Measurements from ENCODE around the gene BCOR.

The BCOR gene

DNA sequence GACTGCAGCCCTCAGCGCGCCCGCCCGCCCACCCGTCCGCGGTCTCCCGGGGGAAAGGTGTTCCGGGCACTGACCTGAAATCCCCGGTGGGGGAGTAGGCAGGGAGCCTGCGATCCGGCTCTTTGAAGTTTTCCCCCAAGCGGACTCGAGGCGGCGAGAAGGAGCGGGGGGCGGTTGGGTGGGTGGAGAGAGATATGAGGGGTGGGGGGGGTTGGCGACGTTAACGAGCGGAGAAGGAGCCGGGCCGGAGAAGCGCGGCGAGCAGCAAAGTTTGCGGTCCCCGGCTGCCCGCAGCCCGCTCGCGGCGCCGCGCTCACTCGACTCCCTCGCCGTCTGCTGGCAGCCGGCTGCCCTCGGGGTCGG lies 636 bp downstream of the BCOR start:
- TF ChIP-seq, protein P1, sequence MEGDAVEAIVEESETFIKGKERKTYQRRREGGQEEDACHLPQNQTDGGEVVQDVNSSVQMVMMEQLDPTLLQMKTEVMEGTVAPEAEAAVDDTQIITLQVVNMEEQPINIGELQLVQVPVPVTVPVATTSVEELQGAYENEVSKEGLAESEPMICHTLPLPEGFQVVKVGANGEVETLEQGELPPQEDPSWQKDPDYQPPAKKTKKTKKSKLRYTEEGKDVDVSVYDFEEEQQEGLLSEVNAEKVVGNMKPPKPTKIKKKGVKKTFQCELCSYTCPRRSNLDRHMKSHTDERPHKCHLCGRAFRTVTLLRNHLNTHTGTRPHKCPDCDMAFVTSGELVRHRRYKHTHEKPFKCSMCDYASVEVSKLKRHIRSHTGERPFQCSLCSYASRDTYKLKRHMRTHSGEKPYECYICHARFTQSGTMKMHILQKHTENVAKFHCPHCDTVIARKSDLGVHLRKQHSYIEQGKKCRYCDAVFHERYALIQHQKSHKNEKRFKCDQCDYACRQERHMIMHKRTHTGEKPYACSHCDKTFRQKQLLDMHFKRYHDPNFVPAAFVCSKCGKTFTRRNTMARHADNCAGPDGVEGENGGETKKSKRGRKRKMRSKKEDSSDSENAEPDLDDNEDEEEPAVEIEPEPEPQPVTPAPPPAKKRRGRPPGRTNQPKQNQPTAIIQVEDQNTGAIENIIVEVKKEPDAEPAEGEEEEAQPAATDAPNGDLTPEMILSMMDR (IDR thresholded peaks at IDR 0.05; ENCODE audit: low read depth, low read length): no peak
- Histone ChIP-seq H3K27me3 (ENCODE audit: insufficient read depth, low read depth, severe bottlenecking) (peaks cover 66% of the 10 kb centered on the region), H3K36me3 (peaks cover 22% of the 10 kb centered on the region), H3K27ac (peak overlapping the region; percentile 93), H3K9me3 (ENCODE audit: severe bottlenecking) (peaks cover 21% of the 10 kb centered on the region), H3K4me3 (ENCODE audit: low read depth, low read length) (peak overlapping the region; percentile 57)
- no peak for DNase-seq

DNA sequence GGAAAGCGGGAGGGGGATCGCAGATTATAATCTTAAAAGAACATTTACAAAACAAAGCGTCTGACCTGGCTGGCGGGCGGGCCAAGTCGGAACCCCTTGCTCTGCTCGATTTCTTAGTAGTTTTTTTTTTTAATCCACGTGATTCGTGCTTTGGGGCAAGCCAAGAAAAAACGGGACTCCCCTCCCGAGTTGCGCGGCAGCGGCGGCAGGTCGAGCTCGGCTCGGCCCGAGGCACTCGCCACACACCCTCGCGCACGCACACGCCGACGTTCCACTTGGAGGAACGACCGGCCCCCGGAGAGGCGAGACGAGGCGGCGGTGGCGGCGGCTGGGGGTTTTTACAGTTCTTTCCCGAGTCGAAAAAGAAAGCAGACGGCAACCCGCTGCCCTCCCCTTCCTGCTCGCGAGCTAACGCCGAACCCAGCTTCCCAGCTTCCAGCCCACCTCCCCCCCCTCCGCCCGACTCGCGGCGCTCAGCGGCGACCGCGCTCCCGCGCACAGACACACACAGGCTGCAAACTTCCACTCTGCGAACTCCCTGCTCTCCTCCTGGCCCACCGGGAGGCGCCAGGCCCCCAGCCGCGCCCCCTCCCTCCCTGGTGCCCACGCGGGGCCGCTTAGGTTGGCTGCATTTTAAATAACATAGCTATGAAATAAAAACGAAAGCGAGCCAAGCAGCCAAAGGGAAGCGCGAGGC lies 1.2 kb downstream of the BCOR start:
- Histone ChIP-seq H3K36me3 (peaks cover 22% of the 10 kb centered on the region), H3K9me3 (ENCODE audit: severe bottlenecking) (peaks cover 21% of the 10 kb centered on the region), H3K27ac (peak overlapping the region; percentile 86), H3K4me3 (ENCODE audit: low read depth, low read length) (peak overlapping the region; percentile 57), H3K27me3 (ENCODE audit: insufficient read depth, low read depth, severe bottlenecking) (peaks cover 65% of the 10 kb centered on the region)
- TF ChIP-seq, protein P1 (IDR thresholded peaks at IDR 0.05; ENCODE audit: low read depth, low read length): no peak
- DNase-seq: no peak

DNA sequence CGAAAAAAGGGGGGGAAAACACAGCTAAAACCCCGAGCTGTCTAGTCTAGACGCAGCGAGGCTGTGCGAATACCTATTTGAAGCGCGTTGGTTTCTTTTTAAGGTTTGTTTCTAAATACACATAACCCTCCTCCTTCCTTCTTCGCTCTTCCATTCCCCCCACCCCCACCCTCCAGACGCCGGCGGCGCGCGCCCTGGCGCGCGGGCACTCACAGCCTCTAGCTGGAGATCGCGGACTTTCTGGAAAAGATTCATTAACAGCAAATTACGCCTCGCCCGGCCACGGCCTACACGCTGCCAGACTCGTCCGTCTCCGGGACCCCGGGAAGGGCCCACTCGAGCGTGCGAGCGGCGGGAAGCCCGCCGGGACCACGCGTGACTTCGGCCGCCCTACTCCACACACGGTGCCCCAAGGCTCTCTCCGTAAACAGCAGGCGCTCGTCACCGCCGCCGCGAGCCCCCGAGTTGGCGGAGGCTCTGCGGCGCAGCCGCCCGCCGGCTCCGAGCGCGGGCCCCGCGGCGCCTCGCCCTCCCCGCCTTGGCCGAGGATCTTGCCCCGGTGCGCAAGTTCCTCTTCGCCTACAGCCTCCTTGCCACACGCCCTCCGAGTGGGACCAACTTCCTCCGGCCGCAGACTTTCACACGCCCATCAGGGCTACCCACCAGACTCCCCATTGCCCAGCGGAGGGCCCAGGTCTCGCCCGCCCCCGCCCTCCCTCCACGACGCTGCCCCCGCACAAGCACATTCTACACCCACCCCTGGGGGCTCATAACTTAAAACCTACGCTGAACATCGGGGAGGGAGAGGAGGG lies 2.0 kb downstream of the BCOR start:
- Histone ChIP-seq H3K9me3 (ENCODE audit: severe bottlenecking) (peaks cover 21% of the 10 kb centered on the region), H3K27ac (peak overlapping the region; percentile 86)
- DNase-seq: no peak

DNA sequence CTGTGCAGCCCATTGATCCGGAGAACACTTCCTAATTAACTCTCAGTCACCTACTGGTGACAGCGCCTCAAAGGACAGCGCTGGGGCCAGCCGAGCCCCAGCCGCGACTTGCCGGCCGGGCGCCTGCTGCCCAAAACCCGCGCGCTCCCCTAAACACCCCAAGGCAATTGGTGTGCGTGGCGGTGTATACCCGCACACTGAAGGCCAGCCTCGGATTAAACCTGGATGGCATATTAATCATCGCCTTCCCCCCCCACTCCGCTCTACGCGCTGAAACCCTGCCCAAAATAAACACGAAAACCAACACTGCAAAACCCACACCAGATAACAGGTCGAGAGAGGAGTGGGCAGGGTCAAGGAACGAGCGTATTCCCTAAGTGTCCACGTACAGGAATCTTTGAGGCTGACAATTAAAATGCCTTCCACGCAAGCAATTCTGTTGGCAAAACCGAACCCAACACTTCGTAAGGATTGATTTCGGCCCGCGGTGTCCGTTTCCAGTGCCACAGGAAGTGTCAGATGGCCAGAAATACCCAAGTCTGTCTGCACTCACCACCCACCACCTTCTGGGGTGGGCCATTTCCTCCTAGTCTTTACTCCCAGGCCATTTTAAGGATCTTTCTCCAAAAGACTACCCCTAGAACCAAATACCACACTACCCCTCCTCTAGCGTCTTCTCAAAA lies 2.7 kb downstream of the BCOR start:
- TF ChIP-seq, protein P1 (IDR thresholded peaks at IDR 0.05; ENCODE audit: low read depth, low read length): no peak
- peak overlapping the region; percentile 86 for H3K27ac ChIP-seq
- H3K27me3 ChIP-seq (ENCODE audit: insufficient read depth, low read depth, severe bottlenecking): peaks cover 69% of the 10 kb centered on the region
- DNase-seq: no peak
- peak overlapping the region; percentile 57 for H3K4me3 ChIP-seq (ENCODE audit: low read depth, low read length)
- H3K36me3 ChIP-seq: peaks cover 22% of the 10 kb centered on the region
- peaks cover 21% of the 10 kb centered on the region for H3K9me3 ChIP-seq (ENCODE audit: severe bottlenecking)

More for the DNA sequence above, 2.0 kb downstream of the BCOR start:
- TF ChIP-seq, protein P1 (IDR thresholded peaks at IDR 0.05; ENCODE audit: low read depth, low read length): no peak
- H3K36me3 ChIP-seq: peaks cover 22% of the 10 kb centered on the region
- H3K27me3 ChIP-seq (ENCODE audit: insufficient read depth, low read depth, severe bottlenecking): peaks cover 65% of the 10 kb centered on the region
- peak overlapping the region; percentile 57 for H3K4me3 ChIP-seq (ENCODE audit: low read depth, low read length)

DNA sequence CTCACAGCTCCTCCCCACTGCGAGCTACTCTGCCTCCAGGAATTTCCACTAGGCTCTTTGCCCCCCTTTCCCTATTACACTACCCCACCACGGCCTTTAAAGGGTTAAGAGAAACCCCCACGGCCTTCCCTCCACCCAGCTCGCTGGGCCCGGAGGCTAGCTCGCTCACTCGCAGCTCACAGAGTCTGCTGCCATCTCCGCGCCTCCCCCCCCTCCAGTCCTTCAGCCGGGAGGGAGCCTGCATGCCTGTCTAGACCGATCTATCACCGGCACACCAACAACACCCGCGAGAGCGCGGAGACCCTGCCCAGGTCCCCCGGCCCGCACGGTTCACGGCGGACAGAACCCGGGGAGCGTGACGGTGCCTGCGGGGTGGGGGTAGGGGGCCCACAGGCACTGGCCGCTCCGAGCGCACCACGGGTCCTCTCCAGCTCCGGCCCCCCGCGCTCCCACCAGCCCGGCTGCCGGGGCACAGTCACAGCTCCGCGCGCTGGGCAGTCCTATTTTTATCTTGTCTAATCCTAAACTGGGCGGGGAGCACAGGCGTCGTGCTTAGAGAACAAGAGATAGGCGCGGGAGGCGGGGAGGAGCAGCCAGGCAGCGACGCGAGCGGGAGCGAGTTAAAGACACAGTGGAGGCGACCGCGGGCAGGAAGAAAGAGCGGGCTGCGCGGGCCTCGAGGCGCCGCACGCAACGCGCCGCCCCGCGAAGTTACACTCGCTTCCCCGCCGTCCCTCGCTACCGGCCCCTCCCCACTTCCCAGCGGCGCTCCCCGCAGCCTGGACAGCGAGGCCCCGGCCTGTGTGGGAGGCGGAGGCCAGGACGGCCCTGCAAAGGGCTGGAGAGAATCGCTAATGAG lies 3.5 kb downstream of the BCOR start:
- TF ChIP-seq, protein P1 (IDR thresholded peaks at IDR 0.05; ENCODE audit: low read depth, low read length): no peak
- Histone ChIP-seq H3K36me3 (peaks cover 22% of the 10 kb centered on the region), H3K4me3 (ENCODE audit: low read depth, low read length) (peak overlapping the region; percentile 57), H3K27ac (peak overlapping the region; percentile 86), H3K9me3 (ENCODE audit: severe bottlenecking) (peaks cover 21% of the 10 kb centered on the region), H3K27me3 (ENCODE audit: insufficient read depth, low read depth, severe bottlenecking) (peaks cover 70% of the 10 kb centered on the region)
- DNase-seq: peak; percentile 69

Data from WERI-Rb-1 (cell line).